Stimulated activated CD8-positive, alpha-beta memory T cell treated with anti-CD3 and anti-CD28 coated beads, Interleukin-7, amount 100 ng/mL, for 1 hour (primary cell): ENCODE measurements around the gene NFIB.

ENCODE experiments used
- DNase-seq, 2 donors: peaks; one replicate each; pipeline ENCODE4 v3.0.0-alpha.2; 2020; ENCODE audit warnings: low read depth in 2 of 2

Gene NFIB

DNA sequence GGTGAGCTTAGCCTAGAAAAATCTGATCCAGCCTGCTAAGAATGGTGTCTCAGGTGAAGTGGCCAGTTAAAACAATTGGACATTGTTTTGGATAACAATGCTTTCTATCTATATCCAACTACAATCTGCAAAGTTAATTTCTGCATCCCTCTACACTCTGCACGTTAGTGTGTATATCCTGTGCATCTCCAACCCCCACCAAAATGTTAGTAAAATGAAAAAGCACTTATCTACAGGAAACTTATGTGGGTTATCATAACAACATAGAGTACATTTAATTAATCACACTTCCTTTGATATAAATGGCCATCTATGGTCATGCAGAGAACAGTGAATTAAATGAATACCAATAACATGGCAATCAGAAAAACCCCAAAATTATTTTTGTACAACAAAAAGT is 158.7 kb downstream of the NFIB start:
- DNase-seq: no peak

- DNase-seq: no peak
These were observed 160.6 kb downstream of the NFIB start for GRCh38 chr9:14153310-14153720.

GRCh38 chr9:14151451-14151850 is 162.5 kb downstream of the NFIB start:
- no peak for DNase-seq

DNA sequence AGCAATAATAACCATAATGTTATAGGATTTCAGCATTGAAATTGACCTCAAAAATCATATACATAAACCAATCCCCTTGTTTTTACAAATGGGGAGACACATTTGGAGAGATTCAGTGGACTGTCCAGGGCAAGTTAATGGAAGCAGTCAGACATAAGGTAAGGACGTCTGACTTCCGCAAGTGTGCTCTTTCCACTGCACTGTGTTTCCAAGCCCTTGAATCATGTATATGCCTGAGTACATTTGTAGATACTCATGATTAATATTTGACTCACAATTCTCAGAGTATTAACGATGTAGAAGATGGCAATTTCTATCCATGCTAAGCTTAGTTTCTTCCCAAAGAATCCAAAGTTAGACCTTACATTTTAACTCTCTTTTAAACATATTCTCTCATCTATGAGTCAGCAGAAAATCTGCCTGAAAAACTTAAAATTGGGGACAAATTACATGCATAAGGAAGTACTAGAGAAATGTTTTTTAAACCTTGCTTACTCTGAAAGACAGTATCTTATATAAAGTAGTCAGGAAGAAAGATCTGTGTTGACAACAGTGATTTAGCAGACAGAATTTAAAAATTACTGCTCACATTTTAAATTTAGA is 165.3 kb downstream of the NFIB start:
- no peak for DNase-seq

- DNase-seq: no peak
These were observed 166.2 kb downstream of the NFIB start for GRCh38 chr9:14147738-14148137.

DNA sequence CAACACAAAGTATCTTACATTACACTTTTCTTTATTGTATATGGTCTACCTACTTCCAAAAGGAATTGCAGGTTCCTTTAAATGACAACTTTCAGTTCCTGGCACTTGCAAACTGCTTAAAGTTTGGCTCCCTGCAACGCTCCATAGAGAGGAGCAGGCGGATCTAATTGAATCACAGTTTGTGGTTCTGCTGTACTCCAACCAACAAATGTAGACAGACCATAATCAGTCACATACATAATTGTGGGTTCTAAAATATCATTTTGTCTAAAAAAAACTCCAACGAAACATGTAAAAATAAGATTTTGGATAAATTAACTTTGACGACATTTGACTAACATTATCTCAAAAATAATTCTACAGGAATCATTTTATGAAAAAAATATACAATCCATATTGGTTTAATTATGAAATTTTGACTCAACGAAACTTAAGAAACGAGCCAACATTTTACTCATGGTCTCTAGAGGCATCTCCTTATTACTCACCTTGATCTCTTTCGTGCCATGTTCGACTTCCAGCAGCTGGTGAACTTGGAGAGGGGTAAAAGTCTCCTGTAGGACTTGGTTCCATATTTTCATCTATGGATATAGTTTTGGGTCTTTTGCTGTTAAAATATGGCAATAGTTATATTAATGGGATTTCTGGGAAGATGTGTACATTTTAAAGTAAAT is 167.6 kb downstream of the NFIB start:
- DNase-seq: no peak

GRCh38 chr9:14144215-14144614 is 169.7 kb downstream of the NFIB start:
- no peak for DNase-seq

DNA sequence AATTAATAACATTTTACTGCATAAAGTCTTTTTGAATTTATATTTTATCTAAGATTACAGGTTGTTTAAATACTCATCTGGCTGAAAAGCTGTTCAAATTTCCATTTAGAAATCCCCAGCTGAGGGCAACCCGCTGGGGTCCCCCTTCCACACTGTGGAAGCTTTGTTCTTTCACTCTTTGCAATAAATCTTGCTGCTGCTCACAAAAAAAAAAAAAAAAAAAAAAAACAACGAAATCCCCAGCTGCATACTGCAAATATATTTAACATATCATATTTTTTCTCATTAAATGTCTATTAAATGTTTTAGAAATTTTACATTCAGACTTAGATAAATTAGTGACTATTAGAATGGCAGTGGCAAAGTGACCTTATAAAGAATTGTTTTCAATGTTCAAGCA is 172.2 kb downstream of the NFIB start:
- DNase-seq: no peak

DNA sequence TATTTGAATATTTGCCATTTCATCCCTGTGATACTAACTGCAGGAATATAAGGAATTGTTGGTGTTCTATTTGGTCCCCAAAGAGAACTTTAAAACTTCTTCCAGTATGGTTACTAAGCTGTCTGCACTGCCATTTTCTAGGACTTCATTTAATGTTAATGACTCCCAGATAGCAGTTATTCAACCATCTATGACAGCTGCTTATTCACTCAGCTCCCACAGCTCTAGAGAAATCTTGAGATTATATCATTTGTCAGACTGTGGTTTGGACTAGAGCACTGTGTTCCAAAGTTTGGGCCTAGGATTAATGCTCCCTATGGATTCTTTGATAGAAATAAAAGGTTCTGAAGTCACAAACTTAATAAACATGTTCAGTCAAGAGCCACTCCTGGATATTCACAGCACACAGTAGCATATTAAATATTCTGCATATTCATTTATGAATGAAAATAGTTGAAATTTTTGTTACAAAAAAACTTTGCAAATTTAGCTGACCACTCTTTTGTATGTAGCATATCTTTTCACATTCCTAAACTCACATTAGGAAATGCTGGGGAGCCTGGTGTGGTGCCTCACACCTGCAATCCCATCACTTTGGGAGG is 173.7 kb downstream of the NFIB start:
- no peak for DNase-seq

DNA sequence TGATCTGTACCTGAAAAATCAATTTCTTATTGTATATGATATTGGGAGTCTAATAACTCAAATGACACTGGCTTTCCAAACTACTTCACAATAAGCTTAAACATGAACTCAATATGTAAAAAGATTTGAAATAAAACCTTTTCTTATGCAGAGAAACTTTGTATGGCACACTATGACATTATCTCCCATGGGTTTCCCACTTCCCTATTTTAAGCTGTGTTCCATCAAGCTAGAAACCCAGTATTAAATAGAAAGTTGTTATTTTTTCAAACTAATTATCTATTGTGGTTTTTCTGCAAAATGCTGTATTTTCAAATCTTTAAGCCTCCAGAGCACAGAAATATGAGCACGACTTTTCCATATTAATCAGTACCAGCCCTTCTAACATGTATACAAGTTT is 174.7 kb downstream of the NFIB start:
- no peak for DNase-seq

- DNase-seq: no peak
These were observed 177.1 kb downstream of the NFIB start for GRCh38 chr9:14136646-14137370.

- DNase-seq: no peak
These were observed 177.8 kb downstream of the NFIB start for GRCh38 chr9:14136047-14136635.

GRCh38 chr9:14135421-14135820 is 178.5 kb downstream of the NFIB start:
- no peak for DNase-seq

DNA sequence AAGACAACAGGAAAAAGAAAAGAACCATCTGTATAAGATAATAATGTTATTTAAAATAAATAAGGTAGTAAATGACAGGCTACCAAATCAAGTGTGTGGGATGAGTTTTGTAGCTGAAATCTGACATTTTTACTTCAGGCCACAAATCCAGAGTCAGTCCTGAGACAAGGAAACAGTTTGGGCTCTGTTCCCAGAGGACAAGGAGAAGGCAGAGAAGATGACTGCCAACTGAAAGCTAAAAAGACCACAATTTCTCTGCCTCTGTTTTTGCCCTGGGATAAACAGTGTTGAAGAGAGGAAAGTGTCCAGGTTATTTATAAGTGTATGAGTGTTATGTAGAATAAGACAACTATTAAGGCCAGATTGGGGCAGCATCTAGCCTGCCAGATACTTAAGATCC is 180.5 kb downstream of the NFIB start:
- no peak for DNase-seq

DNA sequence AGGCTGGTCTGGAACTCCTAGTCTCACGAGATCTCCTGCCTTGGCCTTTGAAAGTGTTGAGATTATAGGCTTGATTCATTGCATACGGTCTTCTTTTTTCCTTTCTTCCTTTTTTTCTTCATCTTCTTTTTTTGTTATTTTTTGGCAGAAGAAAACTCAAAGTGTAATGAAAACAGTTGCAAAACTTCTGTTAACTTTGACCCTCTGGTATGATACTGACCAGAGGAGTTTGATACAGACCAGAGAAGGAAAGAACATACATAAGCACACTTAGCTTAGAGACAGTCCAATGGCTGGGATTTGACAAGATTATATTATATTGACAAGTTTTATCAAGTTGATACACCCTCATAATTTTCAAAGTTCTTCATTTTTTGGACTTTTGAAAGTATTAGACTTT is 181.2 kb downstream of the NFIB start:
- DNase-seq: no peak

GRCh38 chr9:14131356-14132088 is 182.4 kb downstream of the NFIB start:
- no peak for DNase-seq

DNA sequence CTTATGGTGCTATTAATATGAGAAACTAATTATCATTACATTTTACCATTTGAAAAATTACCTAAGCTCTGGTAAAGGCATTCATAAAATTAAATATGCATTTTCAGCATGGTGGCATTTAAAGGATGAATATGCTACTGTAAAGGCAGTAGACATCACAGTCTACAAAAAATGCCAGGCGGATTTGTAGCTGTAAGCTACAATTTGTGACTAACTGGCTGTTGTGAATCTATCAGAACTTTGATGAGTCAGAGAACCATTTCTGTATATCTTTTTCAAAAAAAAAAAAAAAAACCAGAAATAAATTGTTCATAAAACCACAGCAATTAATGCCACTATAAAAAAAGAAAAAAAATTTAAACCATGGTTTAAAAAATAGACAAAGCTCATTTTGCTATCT is 186.3 kb downstream of the NFIB start:
- DNase-seq: no peak

- DNase-seq: no peak
These were observed 194.0 kb downstream of the NFIB start for GRCh38 chr9:14119694-14120514.

DNA sequence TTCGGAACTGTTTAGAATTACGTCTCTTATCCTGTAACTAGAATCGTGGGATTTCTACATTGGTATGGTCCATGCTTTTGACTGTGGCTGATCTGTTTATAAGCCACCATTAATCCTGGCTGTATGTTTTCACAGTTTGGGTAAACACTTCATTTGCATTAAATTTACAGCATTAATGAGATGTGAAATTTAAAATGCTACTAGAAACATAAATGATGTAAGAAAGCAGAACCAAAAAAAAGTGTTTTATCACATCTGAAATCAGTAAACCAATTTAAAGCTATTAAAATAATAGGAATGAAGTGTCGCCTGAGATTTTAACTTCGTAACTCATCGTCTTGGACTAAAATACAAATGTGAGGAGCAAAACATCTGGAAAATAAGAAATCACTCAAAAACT is 201.7 kb downstream of the NFIB start:
- DNase-seq: no peak

GRCh38 chr9:14111696-14112095 is 202.2 kb downstream of the NFIB start:
- no peak for DNase-seq

GRCh38 chr9:14107977-14108376 is 206.0 kb downstream of the NFIB start:
- DNase-seq: no peak
